Mesenchymal stem cell (in vitro differentiated cells and primary cell): ENCODE data around the gene RGS18.

Experiments
- DNase-seq: peaks from one replicate; pipeline ENCODE4 v3.0.0-alpha.2; 2013
- H2AFZ ChIP-seq: one replicate; pipeline ENCODE4 v1.6.1; 2013; ENCODE audit warnings: low read depth, mild to moderate bottlenecking, control low read depth, inconsistent platforms, low read length, moderate library complexity
- H2AK5ac ChIP-seq: 2 replicates; pipeline ENCODE4 v1.6.1; 2013; ENCODE audit warnings: low read length, moderate library complexity, mild to moderate bottlenecking, inconsistent platforms; ENCODE audit not compliant: severe bottlenecking
- H2BK120ac ChIP-seq: one replicate; pipeline ENCODE4 v1.6.1; 2013; ENCODE audit warnings: low read depth, mild to moderate bottlenecking, inconsistent platforms, low read length, moderate library complexity
- H2BK12ac ChIP-seq, 2 experiments: one replicate each; pipeline ENCODE4 v1.6.1; 2013; ENCODE audit warnings: inconsistent platforms in 2 of 2, low read length in 2 of 2, mild to moderate bottlenecking in 2 of 2, moderate library complexity in 2 of 2, control low read depth in 1 of 2
- H2BK15ac ChIP-seq: one replicate; pipeline ENCODE4 v1.6.1; 2013; ENCODE audit warnings: mild to moderate bottlenecking, low read depth, inconsistent platforms; ENCODE audit not compliant: poor library complexity, severe bottlenecking
- H2BK5ac ChIP-seq: 2 replicates; pipeline ENCODE4 v1.6.1; 2013; ENCODE audit warnings: low read depth, mild to moderate bottlenecking, low read length, control low read depth, inconsistent platforms; ENCODE audit not compliant: poor library complexity, severe bottlenecking
- H3K14ac ChIP-seq, 2 experiments: one replicate each; pipeline ENCODE4 v1.6.1; 2013; ENCODE audit warnings: inconsistent platforms in 2 of 2, low read length in 2 of 2, control low read depth in 1 of 2, mild to moderate bottlenecking in 1 of 2, moderate library complexity in 1 of 2
- H3K18ac ChIP-seq, 2 experiments: one replicate each; pipeline ENCODE4 v1.6.1; 2013; ENCODE audit warnings: inconsistent platforms in 2 of 2, low read length in 2 of 2, control low read depth in 1 of 2, low read depth in 1 of 2, mild to moderate bottlenecking in 1 of 2
- H3K23ac ChIP-seq, 2 experiments: one replicate each; pipeline ENCODE4 v1.6.1; 2013; ENCODE audit warnings: inconsistent platforms in 2 of 2, low read length in 2 of 2, mild to moderate bottlenecking in 2 of 2, moderate library complexity in 2 of 2, control low read depth in 1 of 2
- H3K27ac ChIP-seq: 2 replicates; pipeline ENCODE4 v1.5.1; 2013; ENCODE audit warnings: mild to moderate bottlenecking, moderate library complexity, low read length, control low read depth, inconsistent platforms; ENCODE audit not compliant: poor library complexity, severe bottlenecking
- H3K27me3 ChIP-seq, 2 experiments: 2 replicates each; pipeline versions ENCODE4 v1.6.1 to v1.7.0; 2013; ENCODE audit warnings: low read length in 2 of 2, mild to moderate bottlenecking in 2 of 2, moderate library complexity in 2 of 2, control low read depth in 1 of 2, inconsistent platforms in 1 of 2; ENCODE audit not compliant: control insufficient read depth in 1 of 2, insufficient read depth in 1 of 2
- H3K36me3 ChIP-seq, 2 experiments: 2 replicates each; pipeline versions ENCODE4 v1.6.1 to v1.7.0; 2013; ENCODE audit warnings: low read length in 2 of 2, control low read depth in 1 of 2, inconsistent platforms in 1 of 2, low read depth in 1 of 2, mild to moderate bottlenecking in 1 of 2; ENCODE audit not compliant: insufficient read depth in 2 of 2, control insufficient read depth in 1 of 2
- H3K4ac ChIP-seq, 2 experiments: one replicate each; pipeline ENCODE4 v1.6.1; 2013; ENCODE audit warnings: inconsistent platforms in 2 of 2, low read length in 2 of 2, mild to moderate bottlenecking in 2 of 2, moderate library complexity in 2 of 2, control low read depth in 1 of 2, low read depth in 1 of 2
- H3K4me1 ChIP-seq: 2 replicates; pipeline ENCODE4 v1.6.1; 2013; ENCODE audit warnings: low read depth, low read length, control low read depth; ENCODE audit not compliant: control insufficient read depth, insufficient read depth
- H3K4me2 ChIP-seq: 2 replicates; pipeline ENCODE4 v1.6.1; 2013; ENCODE audit warnings: low read length, mild to moderate bottlenecking, inconsistent platforms; ENCODE audit not compliant: poor library complexity, severe bottlenecking
- H3K4me3 ChIP-seq, 2 experiments: 2 replicates each; pipeline versions ENCODE4 v1.5.1 to v1.7.0; 2013; ENCODE audit warnings: low read length in 2 of 2, mild to moderate bottlenecking in 2 of 2, control low read depth in 1 of 2, low read depth in 1 of 2; ENCODE audit not compliant: insufficient read depth in 1 of 2
- H3K79me1 ChIP-seq: replicated peaks from 2 replicates; pipeline ENCODE4 v1.6.1; 2013; ENCODE audit warnings: mild to moderate bottlenecking, control low read depth, low read length, inconsistent platforms; ENCODE audit not compliant: poor library complexity, severe bottlenecking
- H3K9ac ChIP-seq: 2 replicates; pipeline ENCODE4 v1.7.0; 2013; ENCODE audit warnings: mild to moderate bottlenecking, low read length, moderate library complexity
- H3K9me3 ChIP-seq: 2 replicates; pipeline ENCODE4 v1.7.0; 2013; ENCODE audit warnings: mild to moderate bottlenecking, low read length; ENCODE audit not compliant: control insufficient read depth
- H4K8ac ChIP-seq: one replicate; pipeline ENCODE4 v1.6.1; 2013; ENCODE audit warnings: inconsistent platforms, mild to moderate bottlenecking, low read length, moderate library complexity
- H4K91ac ChIP-seq: one replicate; pipeline ENCODE4 v1.6.1; 2013; ENCODE audit warnings: mild to moderate bottlenecking, low read length, inconsistent platforms
- WGBS: methylation state at CpG from one replicate; pipeline ENCODE4 v1.1.7; 2013; ENCODE audit warnings: mixed read lengths; 5-methylcytosine and 5-hydroxymethylcytosine counted together

RGS18 gene

DNA sequence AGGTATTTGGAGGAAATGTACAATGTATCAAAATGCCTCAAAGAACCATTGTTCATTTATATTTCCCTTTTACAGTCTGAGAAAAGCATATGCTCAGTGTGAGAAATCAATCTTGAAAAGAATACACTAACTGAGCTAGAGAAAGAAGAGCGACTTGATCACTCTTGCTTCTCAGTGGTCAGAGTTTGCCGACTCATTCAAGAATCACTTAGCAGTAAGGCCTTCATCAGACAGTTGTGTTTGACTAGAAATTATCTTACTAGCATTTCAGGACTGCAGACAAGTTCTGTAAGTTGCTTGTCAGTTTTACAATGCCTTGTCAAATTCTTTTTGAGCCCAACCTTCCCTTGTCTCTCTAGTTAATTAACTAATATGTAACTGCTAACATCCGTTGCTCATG, 12.9 kb downstream of the RGS18 start:
- H3K18ac ChIP-seq = no peak overlapping the region
- no peak overlapping the region for H2BK5ac ChIP-seq
- no peaks in the 10 kb centered on the region for H3K36me3 ChIP-seq
- H3K27ac ChIP-seq = no peak overlapping the region
- no peak overlapping the region for H2BK15ac ChIP-seq
- no peak overlapping the region for H2BK12ac ChIP-seq
- H2BK120ac ChIP-seq = no peak overlapping the region
- no peak overlapping the region for H3K23ac ChIP-seq
- no peaks in the 10 kb centered on the region for H3K4me1 ChIP-seq
- H3K27me3 ChIP-seq = no peaks in the 10 kb centered on the region
- peaks cover 2% of the 10 kb centered on the region for H3K9me3 ChIP-seq
- no peak overlapping the region for H2AFZ ChIP-seq
- no peak overlapping the region for H2AK5ac ChIP-seq
- no peak overlapping the region for H4K91ac ChIP-seq
- H3K4me2 ChIP-seq = no peak overlapping the region
- DNase-seq = no peak
- H3K9ac ChIP-seq = no peak overlapping the region
- 92% methylated on average over 3 of the region's 3 CpGs for WGBS
- no peak overlapping the region for H3K14ac ChIP-seq
- no peak overlapping the region for H3K4me3 ChIP-seq
- no peak overlapping the region for H3K4ac ChIP-seq
- H4K8ac ChIP-seq = no peak overlapping the region
- no peaks in the 10 kb centered on the region for H3K79me1 ChIP-seq

DNA sequence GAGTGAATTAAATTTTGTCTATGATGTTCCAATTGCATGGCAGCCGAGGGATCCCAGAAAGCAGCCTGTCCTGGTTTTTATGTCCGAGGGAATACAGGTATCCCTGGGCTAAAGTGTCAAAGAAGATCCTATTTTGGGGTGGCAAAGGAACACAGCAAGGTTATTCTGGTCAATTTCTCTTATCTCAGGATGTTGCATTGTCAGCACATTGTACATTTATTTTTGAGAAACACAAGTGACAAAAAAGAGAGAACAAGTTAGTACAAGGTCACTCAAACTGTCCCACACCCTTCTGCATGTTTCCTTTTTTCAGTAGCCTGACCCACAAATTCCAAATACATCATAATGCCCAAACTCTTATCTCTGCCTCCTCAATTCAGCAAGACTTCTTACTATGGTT, 17.7 kb downstream of the RGS18 start:
- H3K36me3 ChIP-seq = no peaks in the 10 kb centered on the region
- H2AK5ac ChIP-seq = no peak overlapping the region
- no peak overlapping the region for H2BK15ac ChIP-seq
- H3K23ac ChIP-seq = no peak overlapping the region
- H3K4me3 ChIP-seq = no peak overlapping the region
- no peaks in the 10 kb centered on the region for H3K79me1 ChIP-seq
- H2AFZ ChIP-seq = no peak overlapping the region
- no peak overlapping the region for H2BK12ac ChIP-seq
- H3K9me3 ChIP-seq = no peaks in the 10 kb centered on the region
- H3K18ac ChIP-seq = no peak overlapping the region
- H3K27ac ChIP-seq = no peak overlapping the region
- no peaks in the 10 kb centered on the region for H3K27me3 ChIP-seq
- no peak overlapping the region for H3K4ac ChIP-seq
- WGBS = 90% methylated on average over 2 of the region's 2 CpGs
- H4K8ac ChIP-seq = no peak overlapping the region
- no peaks in the 10 kb centered on the region for H3K4me1 ChIP-seq
- no peak overlapping the region for H3K4me2 ChIP-seq
- H2BK120ac ChIP-seq = no peak overlapping the region
- H4K91ac ChIP-seq = no peak overlapping the region
- H3K9ac ChIP-seq = no peak overlapping the region
- H3K14ac ChIP-seq = no peak overlapping the region
- no peak overlapping the region for H2BK5ac ChIP-seq
- no peak for DNase-seq

DNA sequence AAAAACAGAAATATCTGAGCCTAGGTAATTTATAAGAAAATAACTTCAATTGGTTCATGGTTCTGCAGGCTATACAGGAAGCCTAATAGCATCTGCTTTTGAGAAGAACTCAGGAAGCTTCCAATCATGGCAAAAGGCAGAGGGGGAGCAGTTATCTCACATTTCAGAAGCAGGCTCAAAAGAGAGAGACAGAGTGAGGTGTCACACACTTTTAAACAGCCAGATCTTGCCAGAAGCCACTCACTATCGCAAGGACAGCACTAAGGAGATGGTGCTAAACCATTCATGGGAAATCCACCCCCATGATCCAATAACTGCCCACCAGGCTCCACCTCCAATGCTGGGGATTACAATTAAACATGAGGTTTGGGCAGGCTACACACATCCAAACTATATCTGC, 25.5 kb downstream of the RGS18 start:
- no peak for DNase-seq
- no peaks in the 10 kb centered on the region for H3K79me1 ChIP-seq
- no peak overlapping the region for H2BK15ac ChIP-seq
- H3K4me2 ChIP-seq = no peak overlapping the region
- 67% methylated on average over 1 of the region's 1 CpG for WGBS
- H3K18ac ChIP-seq = no peak overlapping the region
- no peak overlapping the region for H4K8ac ChIP-seq
- H3K4me1 ChIP-seq = no peaks in the 10 kb centered on the region
- no peaks in the 10 kb centered on the region for H3K27me3 ChIP-seq
- H3K4me3 ChIP-seq = no peak overlapping the region
- H3K9me3 ChIP-seq = no peaks in the 10 kb centered on the region
- H2AK5ac ChIP-seq = no peak overlapping the region
- H3K4ac ChIP-seq = no peak overlapping the region
- no peak overlapping the region for H2BK12ac ChIP-seq
- H3K14ac ChIP-seq = no peak overlapping the region
- no peak overlapping the region for H3K9ac ChIP-seq
- no peak overlapping the region for H3K27ac ChIP-seq
- no peak overlapping the region for H2AFZ ChIP-seq
- no peak overlapping the region for H2BK5ac ChIP-seq
- no peak overlapping the region for H2BK120ac ChIP-seq
- H4K91ac ChIP-seq = no peak overlapping the region
- no peak overlapping the region for H3K23ac ChIP-seq
- no peaks in the 10 kb centered on the region for H3K36me3 ChIP-seq

GRCh38 chr1:192186197-192186596, 27.9 kb downstream of the RGS18 start:
- H3K27me3 ChIP-seq = no peaks in the 10 kb centered on the region
- no peak overlapping the region for H2BK12ac ChIP-seq

More at GRCh38 chr1:192186197-192186596, 27.9 kb downstream of the RGS18 start:
- H3K9me3 ChIP-seq = no peaks in the 10 kb centered on the region
- WGBS = 98% methylated on average over 4 of the region's 4 CpGs
- H2AK5ac ChIP-seq = no peak overlapping the region
- H3K4ac ChIP-seq = no peak overlapping the region
- H3K36me3 ChIP-seq = no peaks in the 10 kb centered on the region
- H2AFZ ChIP-seq = no peak overlapping the region
- H4K8ac ChIP-seq = no peak overlapping the region
- no peak overlapping the region for H3K4me2 ChIP-seq
- no peak overlapping the region for H2BK5ac ChIP-seq
- H3K4me1 ChIP-seq = no peaks in the 10 kb centered on the region
- no peak overlapping the region for H3K14ac ChIP-seq
- no peak overlapping the region for H3K4me3 ChIP-seq
- no peak overlapping the region for H2BK15ac ChIP-seq
- H4K91ac ChIP-seq = no peak overlapping the region
- no peak overlapping the region for H3K23ac ChIP-seq
- no peak for DNase-seq
- H3K27ac ChIP-seq = no peak overlapping the region
- H2BK120ac ChIP-seq = no peak overlapping the region
- no peaks in the 10 kb centered on the region for H3K79me1 ChIP-seq
- H3K18ac ChIP-seq = no peak overlapping the region
- H3K9ac ChIP-seq = no peak overlapping the region
